ENCODE measurements around the gene PARL. TPM values are rescaled to one million over a fixed set of nuclear protein-coding genes. Genes with fewer than 3 reads are reported as not detected.

Gene PARL
- total and polyA plus RNA-seq, 9 donors = 32.7 to 65.0 (median 55.6) TPM

DNA sequence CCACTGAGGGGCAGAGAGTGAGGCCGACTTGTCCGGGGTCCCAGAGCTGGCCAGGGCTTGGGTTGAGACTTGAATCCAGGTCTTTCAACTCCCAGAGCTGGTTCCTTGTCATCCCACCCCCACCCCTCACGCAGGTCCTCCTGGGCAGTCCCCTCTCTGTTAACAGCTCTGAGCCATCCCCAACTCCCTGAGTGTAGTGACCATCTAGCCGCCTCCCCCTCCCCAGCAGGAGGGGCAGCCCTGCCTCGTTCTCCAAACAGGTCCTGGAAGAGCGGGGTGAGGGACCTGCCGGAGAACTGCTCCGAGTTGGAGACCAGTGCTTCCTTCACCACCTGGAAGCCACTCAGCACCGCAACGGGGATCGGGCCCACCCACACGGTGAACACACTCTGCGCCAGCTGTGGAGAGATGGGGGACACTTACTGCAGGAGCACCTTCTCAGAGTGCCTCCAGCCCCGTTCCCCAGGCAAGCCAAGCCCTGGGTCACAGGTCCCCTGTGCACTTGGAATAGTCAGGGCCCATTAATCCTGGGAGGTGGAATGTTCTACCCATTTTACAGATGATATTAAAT lies 24.4 kb upstream of the PARL start:
- TF ChIP-seq POLR2A (IDR thresholded peaks at IDR 0.05) = no peak
- no peak for TF ChIP-seq CTCF (IDR thresholded peaks at IDR 0.05)
- TF ChIP-seq EP300 (IDR thresholded peaks at IDR 0.05) = no peak
- WGBS, 3 donors = 78 to 81% (median 79%) methylated on average over 14 of the region's 14 CpGs
- no peaks in the 10 kb centered on the region for H3K9me3 ChIP-seq
- H3K27ac ChIP-seq = no peak overlapping the region
- H3K4me1 ChIP-seq (ENCODE audit: insufficient read depth) = no peaks in the 10 kb centered on the region
- H3K36me3 ChIP-seq = no peaks in the 10 kb centered on the region
- DNase-seq = no peak
- no peak overlapping the region for H3K4me3 ChIP-seq
- intact Hi-C loops (cut with DNase I) = loop anchor here in 1 of 4 donors (10.0 kb wide), 1 partner anchor 96 kb away; no protein-coding TSS in a partner anchor
- no peaks in the 10 kb centered on the region for H3K27me3 ChIP-seq

DNA sequence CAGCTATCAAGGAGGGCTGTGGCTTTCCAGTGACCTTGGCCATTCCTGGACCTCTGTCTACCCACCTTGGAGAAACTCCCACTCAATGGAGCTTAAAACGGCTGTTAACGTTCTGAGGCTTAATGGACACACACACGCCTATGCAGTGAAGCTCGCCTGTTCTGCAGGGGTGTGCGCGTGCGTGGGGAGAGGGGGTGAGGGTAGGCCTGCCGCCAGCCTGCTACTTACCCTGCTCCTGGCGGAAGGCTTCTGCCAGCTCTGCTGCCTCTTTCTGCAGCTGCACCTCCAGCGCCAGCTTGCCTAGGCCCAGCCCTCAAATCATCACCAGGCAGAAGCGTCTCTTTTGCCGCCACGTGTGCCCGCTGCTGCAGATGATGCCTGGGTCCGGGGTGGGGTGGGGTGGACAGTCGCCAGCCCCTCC lies 23.2 kb upstream of the PARL start:
- TF ChIP-seq POLR2A (IDR thresholded peaks at IDR 0.05) (no peak), CTCF (IDR thresholded peaks at IDR 0.05) (no peak), EP300 (IDR thresholded peaks at IDR 0.05) (no peak)
- no peak for DNase-seq
- no peaks in the 10 kb centered on the region for H3K9me3 ChIP-seq
- WGBS, 3 donors = 54 to 65% (median 63%) methylated on average over 15 to 16 of the region's 16 CpGs
- no peak overlapping the region for H3K27ac ChIP-seq
- H3K27me3 ChIP-seq = no peaks in the 10 kb centered on the region
- intact Hi-C loops (cut with DNase I) = loop anchor here in 1 of 4 donors (10.0 kb wide), 1 partner anchor 97 kb away; no protein-coding TSS in a partner anchor
- H3K36me3 ChIP-seq = no peaks in the 10 kb centered on the region
- no peaks in the 10 kb centered on the region for H3K4me1 ChIP-seq (ENCODE audit: insufficient read depth)
- H3K4me3 ChIP-seq = no peak overlapping the region

DNA sequence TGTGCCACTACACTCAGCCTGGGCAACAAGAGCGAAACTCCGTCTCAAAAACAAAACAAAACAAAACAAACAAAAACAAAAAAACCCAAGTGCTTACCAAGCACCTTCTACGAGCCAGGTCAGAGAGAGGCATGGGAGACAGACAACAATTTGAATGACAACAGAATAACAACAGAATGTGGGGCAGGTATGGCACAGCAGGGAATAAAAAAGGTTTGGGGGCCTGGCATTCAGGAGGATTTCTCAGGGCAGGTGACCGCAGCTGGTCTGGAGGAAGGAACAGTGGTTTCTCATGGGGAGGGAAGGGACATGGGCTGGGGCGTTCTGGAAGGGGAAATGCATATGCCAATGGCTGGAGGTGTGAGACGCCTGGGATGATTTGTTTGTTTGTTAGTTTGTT lies 22.5 kb upstream of the PARL start:
- TF ChIP-seq CTCF (IDR thresholded peaks at IDR 0.05) (no peak), EP300 (IDR thresholded peaks at IDR 0.05) (no peak), POLR2A (IDR thresholded peaks at IDR 0.05) (no peak)
- DNase-seq = no peak
- intact Hi-C loops (cut with DNase I) = loop anchor here in 1 of 4 donors (10.0 kb wide), 1 partner anchor 98 kb away; no protein-coding TSS in a partner anchor
- Histone ChIP-seq H3K4me3 (no peak overlapping the region), H3K27ac (no peak overlapping the region), H3K9me3 (no peaks in the 10 kb centered on the region), H3K27me3 (no peaks in the 10 kb centered on the region), H3K4me1 (ENCODE audit: insufficient read depth) (no peaks in the 10 kb centered on the region), H3K36me3 (no peaks in the 10 kb centered on the region)
- 64 to 72% (median 66%) methylated on average over 6 of the region's 6 CpGs for WGBS, 3 donors

DNA sequence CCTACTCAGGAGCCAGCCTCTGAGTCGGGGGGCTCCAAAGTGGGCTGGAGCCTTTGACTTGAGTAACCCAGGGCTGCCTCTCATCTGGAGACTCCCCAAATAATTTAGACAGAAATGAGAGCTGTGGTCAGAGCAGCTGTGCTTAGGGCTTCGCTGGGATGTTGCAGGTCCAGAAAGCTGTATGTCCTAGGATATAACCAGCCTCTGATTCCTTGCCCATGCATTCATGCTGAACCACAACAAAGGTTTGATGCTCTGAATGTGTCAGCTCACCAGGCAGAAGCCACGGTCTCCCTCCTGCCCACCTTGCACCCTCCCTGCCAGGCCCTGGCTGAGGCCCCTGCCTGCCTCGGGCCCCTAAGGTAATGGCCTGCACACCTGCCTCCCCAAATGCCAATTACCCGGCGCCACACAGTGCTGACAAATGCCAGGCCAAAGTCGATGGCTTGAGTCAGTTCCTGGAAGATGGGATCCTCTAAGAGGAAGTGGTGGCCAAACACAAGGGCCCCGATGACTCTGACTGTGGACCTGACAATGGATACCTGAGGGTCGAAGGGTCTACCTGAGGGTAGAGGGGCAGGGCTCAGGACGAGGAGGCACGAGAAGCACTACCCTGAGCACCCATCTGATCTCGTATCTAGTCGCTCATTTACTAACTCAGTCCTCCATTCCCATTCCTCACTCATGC lies 21.7 kb upstream of the PARL start:
- no peaks in the 10 kb centered on the region for H3K4me1 ChIP-seq (ENCODE audit: insufficient read depth)
- WGBS, 3 donors = 75 to 85% (median 76%) methylated on average over 13 of the region's 13 CpGs
- H3K4me3 ChIP-seq = no peak overlapping the region
- H3K27me3 ChIP-seq = no peaks in the 10 kb centered on the region
- H3K27ac ChIP-seq = no peak overlapping the region
- intact Hi-C loops (cut with DNase I) = loop anchor here in 1 of 4 donors (10.0 kb wide), 1 partner anchor 98 kb away; no protein-coding TSS in a partner anchor
- DNase-seq = no peak
- H3K9me3 ChIP-seq = no peaks in the 10 kb centered on the region
- TF ChIP-seq POLR2A (IDR thresholded peaks at IDR 0.05) (no peak), EP300 (IDR thresholded peaks at IDR 0.05) (no peak), CTCF (IDR thresholded peaks at IDR 0.05) (no peak)
- H3K36me3 ChIP-seq = no peaks in the 10 kb centered on the region
